ENCODE measurements around the gene NHP2. TPM values are rescaled to one million over a fixed set of nuclear protein-coding genes. Genes with fewer than 3 reads are reported as not detected.

NHP2 gene
- polyA plus RNA-seq, 1 donor from 2014 or later: 332 TPM

GRCh38 chr5:178165581-178165980 lies 11.9 kb upstream of the NHP2 start:
- H3K27ac ChIP-seq (ENCODE audit: low read length): no peak overlapping the region
- H3K27me3 ChIP-seq (ENCODE audit: insufficient read depth, low read depth, low read length): no peaks in the 10 kb centered on the region
- no peak overlapping the region for H3K4me3 ChIP-seq (ENCODE audit: low read length)
- no peaks in the 10 kb centered on the region for H3K9me2 ChIP-seq (ENCODE audit: insufficient read depth, low read length)
- no peak overlapping the region for H2AFZ ChIP-seq (ENCODE audit: low read depth, low read length)
- no peak overlapping the region for H3K9ac ChIP-seq (ENCODE audit: low read length)
- H3K9me3 ChIP-seq (ENCODE audit: low read length): no peaks in the 10 kb centered on the region
- H3F3A ChIP-seq (ENCODE audit: insufficient read depth, low read length, poor library complexity, severe bottlenecking): no peaks in the 10 kb centered on the region
- no peaks in the 10 kb centered on the region for H4K20me1 ChIP-seq (ENCODE audit: insufficient read depth)
- no peak for TF ChIP-seq EP300 (conservative IDR thresholded peaks at IDR 0.05; ENCODE audit: poor library complexity, severe bottlenecking)
- TF ChIP-seq CTCF (IDR thresholded peaks at IDR 0.05; ENCODE audit: poor library complexity, severe bottlenecking): no peak
- no peak for TF ChIP-seq EZH2 (IDR thresholded peaks at IDR 0.05; ENCODE audit: borderline replicate concordance, insufficient read depth, low read length, poor library complexity, severe bottlenecking)
- no peak for TF ChIP-seq RAD21 (conservative IDR thresholded peaks at IDR 0.05)
- TF ChIP-seq SMC3 (conservative IDR thresholded peaks at IDR 0.05; ENCODE audit: poor library complexity): no peak
- no peak for TF ChIP-seq MXI1 (conservative IDR thresholded peaks at IDR 0.05; ENCODE audit: poor library complexity, severe bottlenecking)
- no peak for TF ChIP-seq POLR2AphosphoS5 (IDR thresholded peaks at IDR 0.05)
- TF ChIP-seq TAF1 (IDR thresholded peaks at IDR 0.05; ENCODE audit: low read depth): no peak
- TF ChIP-seq REST (IDR thresholded peaks at IDR 0.05; ENCODE audit: borderline replicate concordance): no peak
- H3K36me3 ChIP-seq (ENCODE audit: insufficient read depth, low read length): no peaks in the 10 kb centered on the region
- H3K4me2 ChIP-seq (ENCODE audit: low read length): no peak overlapping the region
- H3K79me2 ChIP-seq (replicated peaks; ENCODE audit: insufficient read depth, low read length): no peaks in the 10 kb centered on the region

- TF ChIP-seq POLR2AphosphoS5 (IDR thresholded peaks at IDR 0.05) (peak; percentile 10), CTCF (IDR thresholded peaks at IDR 0.05; ENCODE audit: poor library complexity, severe bottlenecking) (peak; percentile 98), EZH2 (IDR thresholded peaks at IDR 0.05; ENCODE audit: borderline replicate concordance, insufficient read depth, low read length, poor library complexity, severe bottlenecking) (no peak), TAF1 (IDR thresholded peaks at IDR 0.05; ENCODE audit: low read depth) (no peak), MXI1 (conservative IDR thresholded peaks at IDR 0.05; ENCODE audit: poor library complexity, severe bottlenecking) (peak; percentile 70), SMC3 (conservative IDR thresholded peaks at IDR 0.05; ENCODE audit: poor library complexity) (peak; percentile 94), RAD21 (conservative IDR thresholded peaks at IDR 0.05) (peak; percentile 96), EP300 (conservative IDR thresholded peaks at IDR 0.05; ENCODE audit: poor library complexity, severe bottlenecking) (peak; percentile 17)
- H3K9ac ChIP-seq (ENCODE audit: low read length): peak overlapping the region; percentile 34
- no peak overlapping the region for H3K27ac ChIP-seq (ENCODE audit: low read length)
- peak overlapping the region; percentile 51 for H2AFZ ChIP-seq (ENCODE audit: low read depth, low read length)
- no peaks in the 10 kb centered on the region for H3K9me2 ChIP-seq (ENCODE audit: insufficient read depth, low read length)
- no peaks in the 10 kb centered on the region for H3K79me2 ChIP-seq (replicated peaks; ENCODE audit: insufficient read depth, low read length)
- no peaks in the 10 kb centered on the region for H3K27me3 ChIP-seq (ENCODE audit: insufficient read depth, low read depth, low read length)
- peak overlapping the region; percentile 54 for H3K4me3 ChIP-seq (ENCODE audit: low read length)
- H3K36me3 ChIP-seq (ENCODE audit: insufficient read depth, low read length): no peaks in the 10 kb centered on the region
- no peaks in the 10 kb centered on the region for H3F3A ChIP-seq (ENCODE audit: insufficient read depth, low read length, poor library complexity, severe bottlenecking)
- H3K9me3 ChIP-seq (ENCODE audit: low read length): no peaks in the 10 kb centered on the region
- no peak overlapping the region for H3K4me2 ChIP-seq (ENCODE audit: low read length)
- no peaks in the 10 kb centered on the region for H4K20me1 ChIP-seq (ENCODE audit: insufficient read depth)
Measured at GRCh38 chr5:178163772-178164735, 10.4 kb upstream of the NHP2 start.
